ENCODE data around the gene METTL6.
"Not testable (repeated sequence)": the region's sequence is repeated elsewhere in the genome, so short reads cannot be mapped to it uniquely, and the experiment has no call there.

METTL6 gene, protein sequence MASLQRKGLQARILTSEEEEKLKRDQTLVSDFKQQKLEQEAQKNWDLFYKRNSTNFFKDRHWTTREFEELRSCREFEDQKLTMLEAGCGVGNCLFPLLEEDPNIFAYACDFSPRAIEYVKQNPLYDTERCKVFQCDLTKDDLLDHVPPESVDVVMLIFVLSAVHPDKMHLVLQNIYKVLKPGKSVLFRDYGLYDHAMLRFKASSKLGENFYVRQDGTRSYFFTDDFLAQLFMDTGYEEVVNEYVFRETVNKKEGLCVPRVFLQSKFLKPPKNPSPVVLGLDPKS

DNA sequence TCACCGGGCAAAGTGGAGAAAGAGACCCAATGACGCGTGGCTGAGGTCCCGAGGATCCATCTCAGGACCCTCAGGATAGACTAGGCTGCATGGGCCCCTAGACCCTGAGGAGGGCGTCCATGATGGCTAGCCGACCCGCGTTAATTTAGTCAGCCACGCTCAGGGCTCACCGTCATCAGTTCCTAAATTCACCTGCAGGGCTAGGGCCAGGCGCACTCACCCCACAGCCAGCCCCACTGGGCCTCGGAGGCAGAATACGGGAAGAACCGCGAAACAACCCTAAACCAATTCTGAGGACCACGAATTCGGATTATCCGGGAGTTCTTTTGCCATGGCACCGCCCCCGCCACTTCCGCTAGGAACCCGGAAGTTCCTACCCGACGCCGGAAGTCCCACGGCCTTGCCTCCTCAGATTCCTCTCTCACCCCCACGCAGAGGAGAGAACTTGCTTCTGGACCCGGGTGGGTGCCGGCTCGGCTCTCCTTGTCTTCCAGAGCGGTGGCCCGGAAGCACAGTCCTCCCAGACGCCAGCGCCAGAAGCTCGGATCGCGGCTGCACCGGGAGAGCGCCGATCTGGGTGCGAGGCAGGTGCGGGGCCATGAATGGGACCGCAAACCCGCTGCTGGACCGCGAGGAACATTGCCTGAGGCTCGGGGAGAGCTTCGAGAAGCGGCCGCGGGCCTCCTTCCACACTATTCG is at the start of gene METTL6, which contains the start of gene EAF1:
METTL6 (minus strand) TSS at position 363 of the 699 bp plus-strand sequence. CDS start 1,033 bp downstream, outside the sequence.
EAF1 (plus strand) TSS at position 417 of the 699 bp plus-strand sequence; CDS start at position 599, 182 bp downstream.
- peak; percentile 68 for DNase-seq

DNA sequence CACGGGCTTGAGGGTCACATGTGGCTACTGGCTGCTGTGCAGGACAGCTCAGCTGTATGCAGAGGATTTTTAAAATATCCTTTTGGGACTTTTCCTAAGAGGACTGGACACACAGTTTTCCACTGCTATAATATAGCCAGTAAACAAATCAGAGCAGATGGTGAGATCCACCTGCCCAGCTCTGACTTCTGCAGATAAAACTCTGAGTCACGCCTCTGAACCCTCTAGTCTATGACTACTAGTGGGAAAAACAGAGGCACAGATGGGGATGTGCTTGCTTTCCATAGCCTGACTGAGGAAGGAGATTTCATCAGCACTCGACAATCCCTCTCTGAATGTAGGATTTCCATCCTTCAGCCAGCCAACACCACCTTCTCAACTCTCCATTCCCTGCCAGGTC is 49.0 kb upstream of the METTL6 start:
- DNase-seq = peak; percentile 2

DNA sequence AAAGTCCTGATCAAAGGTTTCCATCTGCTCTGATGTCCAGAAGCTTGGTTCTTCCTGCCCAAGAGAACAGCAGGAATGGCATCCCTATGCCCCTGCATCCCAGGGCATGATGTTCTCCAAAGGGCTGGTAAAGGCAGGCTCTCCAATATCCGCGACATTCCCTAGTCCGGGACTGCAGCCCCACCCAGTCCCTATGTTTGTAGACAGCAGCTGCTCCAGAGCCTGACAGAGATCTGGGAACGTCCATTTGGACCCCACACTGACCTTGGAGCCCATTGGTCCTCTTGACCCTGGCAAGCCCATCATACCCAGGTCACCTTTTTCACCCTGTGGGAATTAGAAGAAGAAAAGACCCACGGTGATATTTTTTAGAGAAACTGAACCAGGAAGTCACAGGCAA is 47.8 kb upstream of the METTL6 start:
- no peak for DNase-seq

DNA sequence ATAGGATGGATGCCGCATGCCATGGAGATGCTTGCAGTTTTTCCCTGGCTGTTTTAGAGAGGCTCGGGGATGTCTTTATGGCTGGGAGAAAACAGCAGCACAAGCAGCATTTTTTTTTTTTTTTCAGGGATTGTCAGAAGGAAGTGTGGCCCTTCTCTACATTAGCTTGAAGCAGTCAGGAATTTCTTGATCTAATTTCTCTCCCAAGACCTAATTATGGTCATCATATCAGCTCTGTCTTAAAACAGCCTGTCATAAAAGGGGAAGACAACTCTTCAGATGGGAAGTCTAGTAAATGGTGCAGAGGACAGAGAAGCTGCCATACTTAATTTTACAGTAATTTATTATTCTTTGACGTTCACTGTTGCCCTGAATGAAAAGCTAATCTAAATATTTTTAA is 44.5 kb upstream of the METTL6 start:
- DNase-seq = no peak

DNA sequence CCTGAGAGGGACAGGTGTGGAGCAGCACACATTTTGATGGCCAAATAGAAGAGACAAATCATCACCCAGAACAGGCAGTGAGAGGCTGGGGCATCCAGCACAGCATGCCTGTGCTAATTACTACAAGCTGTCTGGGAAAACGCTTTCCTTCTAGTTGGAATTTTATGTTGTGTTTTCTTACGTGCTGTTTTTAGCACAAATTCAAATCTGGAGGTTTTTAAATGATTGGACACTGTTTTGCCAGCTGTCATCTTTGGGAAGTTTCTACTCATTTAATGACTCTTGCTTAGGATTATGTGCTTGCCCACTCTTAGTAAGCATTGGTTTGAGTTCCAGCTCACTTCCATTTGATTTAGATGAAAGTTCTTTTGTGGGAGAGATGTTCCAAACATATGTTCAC is 43.5 kb upstream of the METTL6 start:
- DNase-seq = no peak

DNA sequence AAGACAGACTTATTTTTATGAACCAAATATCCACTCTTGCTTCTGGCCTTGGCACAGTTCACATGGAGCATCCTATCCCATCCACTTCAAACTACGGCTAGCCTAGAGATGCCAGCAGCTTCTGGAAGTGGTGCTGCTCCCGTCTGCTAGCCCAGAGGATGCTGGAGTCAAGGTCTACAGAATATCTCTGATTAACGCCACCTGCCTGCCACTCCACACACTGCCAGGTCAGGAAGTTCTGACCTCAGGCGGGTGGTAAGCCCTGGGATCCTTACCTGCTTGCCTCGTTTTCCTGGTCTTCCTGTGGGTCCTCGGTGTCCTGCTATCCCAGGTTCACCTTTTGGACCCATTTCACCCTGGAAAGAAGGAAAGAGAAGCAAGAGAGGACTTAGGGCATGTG is 42.9 kb upstream of the METTL6 start:
- DNase-seq = no peak

DNA sequence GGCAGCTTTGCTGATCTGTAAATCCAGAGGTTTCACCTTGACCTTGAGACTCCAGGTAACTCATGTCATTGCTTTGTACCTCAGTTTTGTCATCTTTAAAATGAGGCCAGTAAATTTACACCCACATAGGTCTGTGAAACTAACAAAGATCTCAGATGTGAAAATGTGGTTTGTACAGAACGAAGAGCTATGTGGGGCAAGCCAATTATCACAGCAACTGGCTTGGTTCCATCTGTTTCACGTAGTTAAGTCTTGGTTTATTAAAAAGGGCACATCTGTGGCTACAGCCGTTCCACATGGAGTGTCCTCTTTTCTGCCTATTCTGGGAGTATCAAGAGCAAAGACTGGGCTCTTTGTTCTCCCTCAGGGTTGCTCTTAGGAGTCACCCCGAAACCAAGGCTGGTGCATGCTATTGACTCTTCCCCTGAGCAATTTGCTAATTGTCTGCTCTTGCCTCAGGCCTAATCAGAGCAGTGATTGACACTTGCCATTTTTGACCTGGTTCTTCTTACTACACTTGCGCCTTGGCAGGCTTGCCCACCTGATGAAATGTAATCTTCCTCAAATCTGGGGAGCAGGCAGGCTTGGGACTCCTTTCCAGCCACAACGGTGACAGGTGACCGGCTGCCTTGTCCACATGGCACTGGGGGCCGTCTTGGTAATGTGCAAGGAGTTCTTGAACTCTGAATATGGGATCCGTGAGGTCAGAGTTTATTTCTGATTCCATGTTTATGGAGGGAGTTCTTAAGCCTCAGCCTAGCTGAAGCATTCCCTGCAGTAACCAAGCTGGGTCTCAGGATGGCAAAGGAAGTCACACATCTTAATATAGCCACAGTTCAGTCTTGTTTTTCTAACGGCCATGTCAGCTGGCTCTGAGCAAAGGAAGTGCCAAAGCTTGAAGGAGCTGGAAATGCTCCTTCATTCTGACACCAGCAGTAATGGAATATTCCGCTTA is 40.2 kb upstream of the METTL6 start:
- DNase-seq = no peak

DNA sequence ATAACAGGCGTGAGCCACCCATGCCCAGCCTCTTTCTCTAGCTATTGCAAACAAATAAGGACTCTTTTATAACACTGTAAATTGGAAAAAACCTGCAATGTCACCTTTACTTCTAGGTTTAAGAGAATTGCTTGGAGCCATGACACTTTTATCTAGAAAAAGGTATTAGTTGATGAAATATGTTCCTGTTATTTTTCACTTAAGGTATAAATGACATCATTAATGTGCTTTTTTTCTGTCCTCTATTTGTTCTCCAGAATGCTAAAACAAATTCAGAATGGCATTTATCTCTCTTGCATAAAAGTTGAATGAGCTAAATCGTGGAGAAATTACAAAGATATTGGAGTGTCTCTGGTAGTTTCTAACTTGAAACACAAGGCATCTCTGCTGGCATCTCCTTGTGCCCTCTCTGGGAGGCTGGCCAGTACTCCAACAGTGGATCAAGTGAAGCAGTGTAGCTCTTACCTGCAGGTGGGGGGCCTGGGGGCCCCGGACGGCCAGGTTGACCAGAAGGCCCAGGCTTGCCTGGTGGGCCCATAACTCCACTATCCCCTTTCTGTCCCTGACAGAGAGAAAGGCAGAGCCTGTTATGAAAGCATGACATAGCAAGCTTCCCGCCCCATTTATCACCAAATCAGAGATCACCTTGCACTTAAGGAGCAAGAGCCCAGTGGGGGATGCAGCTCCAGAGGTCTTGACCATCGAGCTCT is 38.7 kb upstream of the METTL6 start:
- no peak for DNase-seq

DNA sequence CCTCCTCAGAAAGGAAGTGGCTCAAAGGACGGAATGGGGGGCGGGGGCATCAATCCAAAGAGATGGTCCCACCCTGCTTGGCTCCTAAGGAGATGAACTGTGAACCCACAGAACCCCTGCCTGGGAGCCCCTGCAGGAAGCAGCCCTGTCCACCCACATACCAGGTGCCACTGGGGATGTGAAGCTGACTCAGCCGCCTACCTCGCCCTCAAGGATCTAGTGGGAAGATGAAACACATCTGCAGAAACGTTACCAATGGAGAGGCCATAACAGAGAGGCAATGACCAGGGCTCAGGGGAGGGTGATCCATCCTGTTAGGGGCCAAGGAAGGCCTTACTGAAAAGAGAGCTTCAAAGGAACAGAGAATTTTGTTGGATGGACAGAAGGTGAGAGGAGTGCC is 35.1 kb upstream of the METTL6 start:
- no peak for DNase-seq

DNA sequence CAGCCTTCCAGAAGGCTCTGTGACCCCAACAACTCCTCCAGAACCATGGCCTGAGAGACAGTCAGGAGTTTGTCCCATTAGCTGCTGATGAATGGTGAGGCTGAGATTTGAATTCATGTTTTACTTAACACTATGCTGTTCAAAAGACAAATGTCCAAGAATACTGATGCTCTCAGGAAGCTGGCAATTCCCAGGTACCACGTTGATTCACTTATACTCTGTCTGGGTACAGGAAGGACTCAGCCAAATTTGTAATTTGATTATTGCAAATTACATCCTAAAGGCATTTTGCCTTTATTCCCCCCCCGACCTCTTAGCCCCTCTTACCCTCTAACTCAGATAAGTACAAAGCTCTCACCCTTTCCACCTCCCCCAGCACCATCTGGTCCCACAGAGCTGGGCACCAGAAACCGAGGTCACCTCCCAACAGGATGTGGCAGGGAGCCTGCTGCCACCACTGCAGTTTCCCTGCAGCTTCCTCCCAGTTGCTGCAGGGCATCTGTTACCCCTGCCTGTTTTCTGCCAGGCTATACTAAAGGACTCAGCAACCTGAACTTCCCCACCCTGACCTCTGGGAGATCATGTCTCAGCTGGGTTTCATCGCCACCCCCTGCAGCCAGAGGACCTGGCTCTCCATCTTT is 33.7 kb upstream of the METTL6 start:
- DNase-seq = peak; percentile 41

DNA sequence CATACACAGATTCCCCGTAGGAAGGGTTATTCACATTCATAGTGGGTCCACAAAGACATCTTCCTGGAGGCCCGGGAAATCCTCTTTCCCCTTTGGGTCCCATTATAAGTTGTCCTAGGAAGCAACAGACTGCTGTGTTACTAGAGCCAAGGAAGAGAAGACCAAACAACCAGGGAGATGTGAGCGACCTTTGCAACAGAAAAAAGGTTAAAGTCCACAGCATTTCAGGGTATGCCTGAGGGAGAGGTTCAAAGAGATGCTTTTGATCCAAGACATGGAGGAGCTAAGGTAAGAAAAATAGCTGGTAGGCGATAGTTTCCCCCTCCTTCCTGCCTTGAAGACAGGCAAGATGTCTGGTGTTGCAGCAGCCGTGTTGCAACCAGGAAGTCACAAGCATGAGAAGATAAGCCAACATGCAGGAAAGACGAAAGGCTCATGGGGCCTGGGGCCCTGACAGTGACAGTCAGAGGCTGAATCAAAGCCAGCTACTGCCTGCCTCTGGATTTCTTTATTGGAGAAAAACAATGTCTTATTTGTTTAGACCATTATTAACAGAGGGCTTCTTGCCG is 31.0 kb upstream of the METTL6 start:
- no peak for DNase-seq

DNA sequence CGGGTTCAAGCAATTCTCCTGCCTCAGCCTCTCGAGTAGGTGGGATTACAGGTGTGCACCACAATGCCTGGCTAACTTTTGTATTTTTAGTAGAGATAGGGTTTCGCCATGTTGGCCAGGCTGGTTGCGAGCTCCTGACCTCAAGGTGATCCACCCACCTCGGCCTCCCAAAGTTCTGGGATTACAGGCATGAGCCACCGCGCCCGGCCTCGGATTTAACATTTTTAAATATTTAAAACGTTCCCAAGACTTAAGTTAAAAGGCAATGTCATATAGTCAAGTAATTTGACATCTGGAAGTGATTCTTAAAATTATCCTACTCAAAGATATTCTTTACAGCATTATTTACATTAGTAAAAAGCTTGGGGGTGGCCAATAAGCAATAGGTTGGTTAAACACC is 29.6 kb upstream of the METTL6 start:
- not testable (repeated sequence) for DNase-seq

DNA sequence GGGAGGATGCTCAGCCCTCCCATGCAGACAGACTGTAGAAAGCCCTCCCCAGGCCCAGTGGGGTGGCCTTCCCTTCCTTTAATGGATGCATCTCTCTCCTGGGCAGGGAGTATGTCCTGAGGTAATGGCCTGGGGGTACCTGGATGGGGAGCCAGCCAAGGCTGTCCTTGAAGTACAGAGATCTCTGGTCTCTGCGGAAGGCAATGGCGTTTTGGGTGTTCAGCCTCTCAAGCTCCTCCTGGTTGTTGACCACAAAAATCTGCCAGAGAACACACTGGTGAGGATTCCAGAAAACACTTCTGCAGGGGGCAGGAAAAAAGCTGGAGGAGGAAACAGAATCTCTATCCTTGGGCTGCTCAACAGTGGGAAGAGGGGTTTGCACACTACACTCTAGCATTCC is 29.0 kb upstream of the METTL6 start:
- no peak for DNase-seq

DNA sequence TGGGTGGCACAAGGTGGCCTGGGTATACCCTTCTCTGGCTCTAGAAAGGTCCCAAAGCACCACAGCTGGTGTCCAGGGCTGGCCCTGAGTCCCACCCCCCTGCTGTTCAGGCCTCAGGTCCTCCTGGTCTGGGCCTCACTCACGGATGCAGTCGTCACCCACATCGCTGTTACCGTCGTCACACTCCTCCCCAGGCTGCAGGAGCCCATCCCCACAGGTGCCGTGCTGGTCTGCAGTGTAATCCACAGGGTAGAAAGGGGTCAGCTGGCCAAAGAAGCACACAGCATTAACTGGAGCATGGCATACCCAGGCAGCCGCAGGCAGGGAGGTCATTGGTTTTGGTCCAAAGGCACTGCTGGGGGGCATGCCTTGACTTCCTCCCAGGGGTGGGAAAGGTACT is 28.4 kb upstream of the METTL6 start:
- no peak for DNase-seq

DNA sequence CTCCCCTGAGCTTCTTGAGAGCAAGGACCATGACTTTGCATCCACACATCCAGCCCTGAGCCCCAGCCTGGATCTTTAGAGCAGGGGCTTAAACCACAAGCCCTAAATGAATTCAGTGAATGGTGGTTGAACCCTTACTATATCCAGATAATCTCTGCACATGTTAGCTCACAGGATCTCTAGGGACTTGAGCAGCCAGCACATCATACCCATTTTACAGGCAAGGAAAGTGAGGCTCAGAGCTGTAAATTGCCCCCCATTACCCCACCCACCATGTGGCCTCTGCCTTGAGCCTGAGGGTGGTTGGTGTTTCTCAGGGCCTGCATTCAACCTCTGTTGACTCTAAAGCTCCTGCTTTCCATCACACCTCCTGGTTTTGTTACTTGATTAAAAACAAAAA is 27.6 kb upstream of the METTL6 start:
- DNase-seq = no peak

DNA sequence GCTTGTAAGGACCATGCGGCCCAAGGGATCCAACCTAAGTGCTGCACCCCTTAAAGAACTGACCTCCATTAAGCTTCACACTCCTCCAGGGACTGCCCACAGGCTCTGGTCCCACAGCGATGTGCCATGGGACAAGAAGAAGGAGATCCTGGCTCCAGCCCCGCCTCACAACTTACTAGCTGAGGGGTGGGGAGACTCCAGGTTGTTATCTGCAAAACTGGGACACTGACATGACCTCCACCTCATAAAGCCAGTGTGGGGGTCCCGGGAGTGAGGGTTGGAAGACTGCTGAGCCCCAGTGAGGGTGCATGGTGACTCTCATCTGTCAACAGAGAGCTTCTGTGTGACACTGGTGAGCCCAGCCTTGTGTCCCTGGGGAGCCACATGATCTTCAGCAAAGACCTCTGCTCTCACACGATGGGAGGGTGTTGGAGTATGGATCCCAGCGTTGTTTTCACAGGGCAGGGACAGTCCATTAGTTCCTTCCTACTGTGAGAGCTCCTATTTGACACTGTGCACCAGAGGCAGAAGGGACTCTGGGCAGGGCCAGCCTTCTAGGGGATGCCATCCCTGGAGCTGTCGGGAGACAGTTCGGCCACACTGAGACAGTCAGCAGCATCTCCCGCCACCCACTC is 26.8 kb upstream of the METTL6 start:
- DNase-seq = no peak

DNA sequence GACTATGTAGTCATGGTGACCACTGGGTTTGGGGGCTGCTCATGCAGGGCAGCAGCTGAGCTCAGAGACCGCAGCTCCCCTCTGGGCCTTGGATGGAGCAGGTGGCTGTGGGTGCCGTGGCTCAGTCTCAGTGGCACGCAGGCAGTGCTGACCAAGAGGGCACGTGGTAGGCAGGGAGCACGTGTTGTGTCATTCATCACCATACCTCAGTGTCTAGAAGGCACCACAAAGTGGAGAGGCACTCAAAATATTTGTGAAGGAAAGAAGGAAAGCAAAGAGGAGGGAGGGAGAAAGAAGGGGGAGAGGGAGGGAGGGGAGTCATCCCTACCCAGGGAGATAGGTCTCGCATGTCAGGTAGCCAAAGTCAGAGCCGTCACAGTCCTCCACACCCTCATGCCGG is 26.2 kb upstream of the METTL6 start:
- DNase-seq = no peak

DNA sequence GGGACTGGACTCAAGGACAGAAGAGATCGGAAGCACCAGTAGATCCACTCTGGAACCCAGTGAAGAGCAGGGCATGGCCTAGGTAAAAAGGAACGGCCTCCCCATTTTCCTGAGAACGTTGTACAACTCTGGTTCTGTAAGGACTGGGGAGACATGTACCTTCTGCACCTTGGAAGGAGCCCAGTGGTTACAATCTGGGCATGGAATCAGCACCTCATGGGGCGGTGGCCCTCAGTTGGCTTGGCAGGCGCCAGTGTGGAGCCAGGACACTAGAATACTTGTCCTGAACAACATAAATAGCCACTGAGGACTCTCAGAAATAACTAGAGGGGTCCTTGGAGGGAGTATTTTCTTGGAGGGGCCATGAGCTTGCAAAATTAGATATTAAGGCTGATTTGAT is 25.6 kb upstream of the METTL6 start:
- no peak for DNase-seq

DNA sequence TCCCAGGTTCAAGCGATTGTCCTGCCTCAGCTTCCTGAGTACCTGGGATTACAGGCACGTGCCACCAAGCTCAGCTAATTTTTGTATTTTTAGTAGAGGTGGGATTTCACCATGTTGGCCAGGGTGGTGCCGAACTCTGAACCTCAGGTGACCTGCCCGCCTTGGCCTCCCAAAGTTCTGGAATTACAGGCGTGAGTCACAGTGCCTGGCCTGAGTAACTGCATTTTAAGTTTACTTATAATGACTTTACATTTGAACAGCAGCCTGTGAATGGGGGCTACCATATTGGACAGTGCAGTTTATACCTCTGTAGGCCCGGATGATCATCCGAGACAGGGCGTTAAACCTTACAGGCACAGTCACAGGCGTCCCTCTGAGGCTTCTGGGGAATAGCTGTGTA is 24.8 kb upstream of the METTL6 start:
- DNase-seq = no peak

DNA sequence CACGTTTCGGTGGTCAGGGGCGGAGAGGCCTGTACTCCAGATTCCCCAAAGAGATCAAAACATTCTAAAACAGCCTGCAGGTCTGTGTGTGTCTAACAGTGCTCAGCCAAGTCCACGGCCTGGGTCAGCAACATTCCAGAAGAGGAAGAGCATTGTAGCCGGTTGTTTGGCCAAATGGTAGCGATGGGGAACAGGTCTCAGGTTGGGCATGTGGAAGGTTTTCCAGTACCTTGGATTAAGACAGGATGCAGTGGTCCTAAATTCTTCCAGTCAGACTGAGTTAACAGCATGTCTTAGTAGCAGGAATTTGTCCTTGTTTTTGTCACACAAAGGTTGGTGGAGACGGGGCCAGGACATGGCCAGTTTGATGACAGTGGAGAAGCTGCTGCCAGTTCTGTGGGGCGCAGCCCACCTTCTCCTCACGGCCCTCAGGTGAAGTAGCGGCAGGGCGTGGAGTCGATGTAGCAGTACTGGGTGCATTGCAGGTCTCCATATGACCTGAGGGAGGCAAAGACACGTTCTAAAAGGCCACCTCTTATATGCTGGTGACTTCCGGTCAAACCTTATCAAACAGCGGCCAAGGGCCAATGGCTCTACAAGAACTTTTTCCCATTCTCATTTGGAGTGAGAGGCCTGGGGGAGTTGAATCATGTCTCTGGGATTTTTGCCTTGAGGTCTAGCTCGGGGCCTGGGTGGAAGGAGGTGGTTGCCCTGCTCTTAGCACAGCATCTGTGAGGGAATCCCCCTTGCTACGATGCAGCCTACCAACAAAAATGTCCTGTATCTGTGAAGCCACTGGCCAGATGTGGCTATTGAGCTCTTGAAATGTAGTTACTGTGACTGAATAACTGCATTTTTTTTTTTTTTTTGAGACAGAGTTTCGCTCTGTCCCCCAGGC is 24.1 kb upstream of the METTL6 start:
- no peak for DNase-seq

Data from NCI-H2171 treated with DMSO at 0.1 percent for 48 hours (cell line).